Limb (tissue), 2 donors: ENCODE data around the gene ARL5A.

Experiments
- DNase-seq, 2 donors: peaks; one replicate each; pipeline ENCODE4 v3.0.0-alpha.2; 2016; ENCODE audit errors: extremely low spot score in 2 of 2

The ARL5A gene

GRCh38 chr2:151767536-151767935, 60.7 kb downstream of the ARL5A start:
- no peak for DNase-seq

DNA sequence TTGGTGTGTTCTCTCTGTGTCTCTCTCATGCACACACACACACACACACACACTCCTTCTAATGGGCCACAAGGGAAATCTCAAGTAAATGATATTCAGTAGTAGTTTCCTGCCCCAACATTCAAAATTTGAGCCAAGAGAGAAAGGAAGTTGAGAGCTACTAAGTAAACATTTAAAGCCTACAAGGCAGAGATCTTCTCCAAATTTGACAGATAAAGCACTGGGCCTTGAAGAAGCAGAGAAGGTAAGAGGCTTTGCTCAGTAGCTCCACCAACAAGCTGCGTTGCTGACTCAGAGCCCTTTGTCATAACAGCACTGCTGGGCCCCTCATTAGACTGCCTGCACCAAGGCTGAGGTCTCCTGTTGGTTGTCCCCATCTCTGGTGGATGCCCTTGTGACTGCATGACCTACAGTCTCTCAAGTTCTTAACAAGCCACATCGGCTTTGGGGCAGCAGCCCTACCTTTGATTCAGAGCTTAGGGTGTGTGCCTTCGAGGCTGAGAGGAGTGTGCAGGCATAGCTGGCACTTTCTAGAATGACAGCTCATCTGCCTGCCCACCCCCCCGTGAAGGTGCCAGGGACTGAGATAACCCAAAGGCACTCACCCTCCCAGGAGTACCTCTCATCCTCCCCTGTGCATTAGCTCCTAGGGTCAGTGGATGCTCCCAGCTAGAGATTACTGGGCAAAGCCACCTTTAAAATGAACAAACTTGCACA, 61.6 kb downstream of the ARL5A start:
- no peak for DNase-seq

DNA sequence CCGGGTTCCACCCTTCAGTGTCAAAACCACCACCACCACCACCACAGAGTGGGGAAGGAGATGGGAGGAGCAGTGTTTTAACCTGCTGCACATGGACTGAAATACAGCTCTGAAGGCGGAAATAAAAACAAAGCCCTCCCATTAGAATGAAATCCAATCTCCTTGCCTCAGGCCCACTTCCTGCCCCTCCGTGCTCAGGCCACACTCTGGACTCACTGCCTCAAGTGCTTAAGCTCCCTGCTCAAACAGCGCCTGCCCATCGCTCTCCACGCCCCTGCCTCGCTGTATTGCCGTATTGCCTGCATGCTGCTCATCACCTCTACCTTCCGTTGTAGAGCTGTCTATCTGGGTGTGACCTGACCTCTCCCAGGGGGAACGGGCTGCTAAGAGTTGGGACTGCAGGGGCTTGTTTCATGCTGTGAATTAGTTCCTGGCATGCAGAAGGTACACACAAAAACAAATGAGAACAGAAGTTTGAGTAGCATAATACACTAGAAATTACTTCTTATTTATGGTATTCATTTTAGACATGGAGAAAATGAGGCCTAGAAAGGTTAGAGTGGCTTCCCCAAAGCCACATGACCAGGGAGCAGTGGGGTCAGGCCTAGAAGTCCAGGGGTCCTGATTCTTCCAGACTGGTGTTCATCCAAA, 62.3 kb downstream of the ARL5A start:
- no peak for DNase-seq

GRCh38 chr2:151762694-151763093, 65.5 kb downstream of the ARL5A start:
- peak in 1 of 2 donors; percentile 24 for DNase-seq

DNA sequence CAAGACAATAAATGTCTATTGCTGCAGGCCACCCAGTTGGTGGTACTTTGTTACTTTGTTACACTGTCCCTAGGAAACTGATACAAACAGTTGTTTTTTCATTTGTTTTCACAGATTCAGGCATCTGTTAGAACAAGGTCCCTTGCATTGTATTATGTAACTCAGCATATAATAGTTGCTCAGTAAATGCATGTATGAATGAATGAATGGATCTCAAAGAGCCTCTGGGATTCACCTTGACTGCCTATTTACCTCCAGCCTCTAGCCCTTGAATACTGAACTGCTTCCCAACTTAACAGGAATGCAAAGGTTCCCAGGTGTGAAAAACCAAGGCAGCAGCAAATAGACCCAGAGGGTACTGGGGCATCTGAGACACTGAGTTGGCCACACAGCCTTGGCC, 66.5 kb downstream of the ARL5A start:
- no peak for DNase-seq

- no peak for DNase-seq
Observed at GRCh38 chr2:151761193-151761592, 67.0 kb downstream of the ARL5A start.

DNA sequence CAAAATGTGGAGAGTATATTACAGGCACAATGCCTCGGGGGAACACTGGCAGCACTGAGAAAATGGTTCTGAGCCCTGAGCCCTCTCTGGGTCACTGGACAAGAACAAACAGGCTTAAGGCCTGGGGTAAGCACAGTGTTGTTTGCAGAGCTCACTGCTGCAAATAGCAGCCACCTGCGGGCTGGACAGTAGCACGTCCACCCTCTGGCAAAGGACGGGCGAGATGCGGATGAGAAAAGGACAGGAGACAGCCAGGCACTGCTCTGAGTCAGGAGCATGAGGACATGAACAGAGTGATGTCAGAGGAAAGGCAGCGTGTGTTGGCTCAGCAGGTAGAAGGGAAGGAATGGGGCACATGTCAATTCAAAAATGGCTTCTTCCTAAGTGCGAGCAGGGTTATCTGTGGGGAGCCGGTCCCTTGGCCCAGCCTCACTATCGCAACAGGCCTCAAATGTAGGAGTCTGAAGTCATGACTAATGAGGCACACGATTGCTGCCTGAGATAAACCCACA, 68.0 kb downstream of the ARL5A start:
- DNase-seq, result no peak

GRCh38 chr2:151758744-151759143, 69.5 kb downstream of the ARL5A start:
- DNase-seq, result no peak

DNA sequence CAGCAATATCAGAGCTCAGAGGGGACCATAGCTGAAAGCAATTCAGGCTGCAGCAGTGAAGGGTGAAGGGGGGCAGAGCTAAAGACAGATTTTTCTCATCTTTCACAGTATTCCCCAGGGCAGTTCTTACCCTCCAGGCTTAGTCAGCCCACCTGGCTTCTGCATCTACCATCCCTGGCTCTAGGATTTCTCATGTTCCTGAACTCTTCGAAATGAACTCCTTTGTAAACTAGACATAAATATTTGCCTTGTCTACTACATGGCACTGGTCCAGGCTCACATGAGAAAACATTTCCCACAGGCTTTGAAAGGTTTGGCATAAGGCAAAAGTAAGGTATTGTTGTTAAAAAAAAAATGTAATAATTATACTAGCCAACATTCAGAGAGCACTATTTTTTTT, 70.4 kb downstream of the ARL5A start:
- no peak for DNase-seq

DNA sequence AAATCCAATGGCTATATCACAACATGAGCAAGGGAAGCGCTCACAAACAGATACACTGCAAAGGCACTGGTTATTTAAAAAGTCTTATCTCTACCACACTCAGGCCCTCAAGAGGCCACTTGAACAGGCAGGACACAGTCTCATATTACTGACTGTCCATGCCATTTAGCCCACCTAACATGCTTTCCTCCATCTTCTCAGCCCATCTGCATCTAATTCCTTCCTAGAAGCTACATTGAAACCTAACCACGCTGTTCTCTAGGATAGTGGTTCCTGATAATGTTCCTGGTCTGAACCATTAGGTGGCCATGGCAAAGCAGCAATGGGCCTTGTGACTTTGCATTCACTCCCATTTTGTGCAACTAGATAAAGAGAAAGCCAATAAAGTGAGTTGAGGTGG, 71.4 kb downstream of the ARL5A start:
- no peak for DNase-seq

- no peak for DNase-seq
Observed at GRCh38 chr2:151754253-151754897, 73.8 kb downstream of the ARL5A start.

GRCh38 chr2:151753540-151753939, 74.7 kb downstream of the ARL5A start:
- DNase-seq, result no peak
